ENCODE measurements around the gene RHOH.

Gene RHOH

DNA sequence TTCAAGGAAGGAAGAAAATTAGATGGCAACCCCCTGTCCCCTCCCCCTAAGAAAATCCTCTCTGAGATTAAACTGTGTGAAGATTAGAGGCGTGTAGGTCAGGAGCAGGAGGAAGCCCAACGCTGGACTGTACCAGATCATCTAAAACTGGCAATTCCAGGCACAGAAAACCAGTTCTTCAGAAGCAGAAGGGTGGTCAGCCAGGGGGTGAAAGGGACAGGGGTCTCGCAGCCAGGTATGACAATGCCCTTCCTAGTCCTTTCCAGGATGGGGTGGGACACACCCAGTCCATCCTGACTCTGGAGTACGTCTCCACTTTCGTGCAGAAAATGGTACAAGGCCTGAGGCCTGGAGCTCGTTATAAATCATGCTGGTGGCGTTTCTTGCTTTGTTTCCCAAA is 3.3 kb upstream of the RHOH start:
- no peak for DNase-seq
- TF ChIP-seq POLR2A (IDR thresholded peaks at IDR 0.05; ENCODE audit: low read length) (no peak), GATA1 (IDR thresholded peaks at IDR 0.05; ENCODE audit: low read depth, low read length) (no peak)

DNA sequence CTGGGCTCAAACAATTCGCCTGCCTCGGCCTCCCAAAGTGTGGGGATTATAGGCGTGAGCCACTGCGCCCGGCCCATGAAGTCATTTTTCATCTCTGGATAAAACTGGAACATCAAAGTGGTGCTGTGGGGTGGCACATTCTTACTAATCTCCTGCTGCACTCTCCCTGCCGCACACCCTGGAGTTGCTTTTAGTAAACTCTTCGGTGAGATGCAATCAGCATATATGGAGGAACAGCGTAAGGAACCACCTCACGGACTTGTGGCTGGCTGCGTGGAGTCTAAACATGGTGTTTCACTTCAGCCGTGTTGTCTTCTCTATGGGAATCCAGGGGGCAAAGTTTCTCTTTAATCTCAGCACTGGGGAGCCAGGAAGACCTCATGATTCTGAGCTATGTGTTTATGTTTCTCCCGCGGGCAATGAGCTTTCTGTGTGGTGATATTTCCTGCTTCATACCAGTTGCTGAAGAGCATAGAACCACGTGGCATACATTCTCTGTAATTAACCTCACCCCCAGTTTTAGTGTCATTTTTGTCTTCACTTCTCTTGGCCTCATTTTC is 2.1 kb upstream of the RHOH start:
- TF ChIP-seq POLR2A (IDR thresholded peaks at IDR 0.05; ENCODE audit: low read length) (peak; percentile 49), GATA1 (IDR thresholded peaks at IDR 0.05; ENCODE audit: low read depth, low read length) (no peak)
- DNase-seq = peak; percentile 4 to 20

DNA sequence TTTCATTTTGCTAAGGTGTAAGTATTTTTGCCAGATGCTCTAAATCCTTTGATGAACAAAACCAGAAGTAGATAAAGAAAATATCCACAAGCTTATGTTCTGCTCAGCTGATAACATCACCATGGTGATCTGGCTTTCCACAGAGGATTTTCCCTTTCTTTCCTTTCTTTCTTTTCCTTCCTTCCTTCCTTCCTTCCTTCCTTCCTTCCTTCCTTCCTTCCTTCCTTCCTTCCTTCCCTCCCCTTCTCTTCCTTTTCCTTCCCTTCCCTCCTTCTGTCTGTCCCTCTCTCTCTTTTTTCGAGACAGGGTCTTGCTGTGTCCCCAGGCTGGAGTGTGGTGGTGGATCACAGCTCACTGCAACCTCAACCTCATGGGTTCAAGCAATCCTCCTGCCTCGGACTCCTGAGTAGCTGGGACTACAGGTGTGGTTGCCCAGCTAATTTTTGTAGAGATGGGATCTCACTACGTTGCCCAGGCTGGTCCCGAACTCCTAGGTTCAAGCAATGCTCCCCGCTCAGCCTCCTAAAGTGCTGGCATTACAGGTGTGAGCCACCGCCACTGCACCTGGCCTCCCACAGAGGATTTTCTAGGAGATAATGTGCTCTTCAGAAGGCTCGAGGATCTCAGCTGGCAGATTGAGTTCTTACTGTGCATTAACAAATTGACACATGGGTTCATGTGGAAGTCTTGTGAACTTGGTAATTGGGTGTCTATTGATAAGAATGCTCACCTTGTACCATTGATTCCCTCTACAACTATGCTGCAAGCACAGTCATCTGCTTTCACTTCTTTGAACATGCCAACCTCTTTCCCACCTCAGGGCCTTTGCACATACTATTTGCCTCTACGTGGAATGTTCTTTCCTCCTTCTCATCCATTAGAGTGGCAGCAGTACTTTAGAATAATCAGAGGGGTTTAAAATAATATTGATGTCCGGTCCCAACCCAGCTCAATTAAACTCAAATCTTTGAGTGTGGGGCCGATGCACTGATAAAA is 1.4 kb upstream of the RHOH start:
- no peak for DNase-seq
- no peak for TF ChIP-seq GATA1 (IDR thresholded peaks at IDR 0.05; ENCODE audit: low read depth, low read length)
- no peak for TF ChIP-seq POLR2A (IDR thresholded peaks at IDR 0.05; ENCODE audit: low read length)

DNA sequence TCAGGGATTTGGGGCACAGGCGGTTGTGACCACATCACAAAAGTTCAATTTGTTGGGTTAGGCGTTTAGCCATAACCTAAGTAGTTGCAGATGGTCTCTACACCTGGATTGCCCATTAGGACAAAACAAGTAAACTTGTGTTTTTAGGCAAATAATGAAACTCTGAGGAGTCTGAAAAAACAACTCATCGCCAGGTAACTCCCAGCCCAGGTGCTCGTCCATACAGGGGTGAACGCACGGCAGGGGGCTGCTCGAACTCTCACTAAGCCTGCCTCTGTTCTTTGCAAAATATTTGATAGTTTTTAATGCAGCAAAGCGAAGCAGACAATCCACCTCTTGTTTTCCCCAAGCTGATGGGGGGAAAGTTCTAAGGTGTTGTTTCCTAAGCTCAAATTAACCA is 559 bp upstream of the RHOH start:
- DNase-seq = no peak
- no peak for TF ChIP-seq GATA1 (IDR thresholded peaks at IDR 0.05; ENCODE audit: low read depth, low read length)
- no peak for TF ChIP-seq POLR2A (IDR thresholded peaks at IDR 0.05; ENCODE audit: low read length)

DNA sequence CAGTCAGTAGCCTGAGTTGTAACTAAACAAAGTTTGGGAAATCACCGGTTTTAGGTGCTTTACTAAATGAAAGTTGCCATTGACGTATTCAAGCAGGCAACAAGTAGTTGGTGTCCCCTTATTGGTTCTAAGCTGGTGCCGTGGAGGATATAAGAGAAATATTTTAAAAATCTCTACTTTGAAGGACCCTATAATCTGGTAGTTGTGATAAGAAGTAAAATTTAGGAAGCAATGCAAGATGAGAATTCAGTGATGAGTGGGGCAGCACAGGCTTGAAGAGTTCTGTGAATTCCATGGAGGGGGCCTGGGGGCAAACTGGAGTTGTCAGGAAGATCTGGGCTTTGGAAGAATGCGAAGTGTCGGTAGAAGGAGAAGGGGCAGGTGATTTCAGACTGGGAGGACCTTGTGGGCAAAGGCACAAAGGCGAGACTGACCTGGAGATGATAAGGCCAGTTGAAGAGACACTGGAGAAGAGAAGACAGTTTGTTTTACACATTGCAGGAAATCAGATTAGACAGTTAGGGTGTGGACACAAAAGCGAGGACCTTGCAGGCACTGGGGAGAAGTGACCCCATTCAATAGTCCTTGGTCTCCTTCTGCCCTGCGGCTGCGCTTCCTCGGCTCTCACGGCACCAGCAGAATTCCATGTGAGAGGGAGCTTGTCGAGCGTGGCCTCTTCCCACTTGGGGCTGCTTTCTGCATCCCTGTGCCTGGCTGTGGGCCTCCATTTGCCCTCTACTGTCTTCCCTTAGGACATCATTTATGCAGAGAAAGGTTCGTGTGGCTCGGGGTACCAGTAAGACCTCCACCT is 1.3 kb downstream of the RHOH start:
- DNase-seq = peak; percentile 58 to 82

DNA sequence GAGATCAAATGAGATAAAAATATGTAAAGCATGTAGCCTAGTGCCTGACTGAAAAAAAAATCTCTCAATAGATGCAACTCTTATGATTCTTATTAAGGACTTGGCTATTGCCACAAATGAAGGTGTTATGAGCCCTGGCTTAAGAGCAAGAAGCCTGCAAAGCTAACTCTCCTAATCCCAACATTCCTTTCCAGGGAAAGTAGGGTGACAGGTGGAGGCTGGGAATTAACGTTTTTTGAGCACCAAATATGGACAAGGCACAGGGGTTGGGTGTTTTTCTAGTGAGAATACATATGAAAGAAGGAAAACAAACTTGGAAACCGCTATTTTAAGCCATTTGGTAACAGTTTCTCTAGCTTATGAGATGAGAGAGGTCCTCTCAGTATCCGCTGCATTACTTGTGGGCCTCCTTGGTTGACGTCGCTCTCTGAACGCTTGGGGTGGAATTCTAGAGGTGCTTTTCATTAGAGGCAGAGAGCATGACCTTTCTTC is 2.4 kb downstream of the RHOH start:
- TF ChIP-seq GATA1 (IDR thresholded peaks at IDR 0.05; ENCODE audit: low read depth, low read length) (no peak), POLR2A (IDR thresholded peaks at IDR 0.05; ENCODE audit: low read length) (no peak)
- DNase-seq = peak; percentile 38

More for the DNA sequence above, 1.3 kb downstream of the RHOH start:
- peak; percentile 14 for TF ChIP-seq GATA1 (IDR thresholded peaks at IDR 0.05; ENCODE audit: low read depth, low read length)
- peak; percentile 96 for TF ChIP-seq POLR2A (IDR thresholded peaks at IDR 0.05; ENCODE audit: low read length)

DNA sequence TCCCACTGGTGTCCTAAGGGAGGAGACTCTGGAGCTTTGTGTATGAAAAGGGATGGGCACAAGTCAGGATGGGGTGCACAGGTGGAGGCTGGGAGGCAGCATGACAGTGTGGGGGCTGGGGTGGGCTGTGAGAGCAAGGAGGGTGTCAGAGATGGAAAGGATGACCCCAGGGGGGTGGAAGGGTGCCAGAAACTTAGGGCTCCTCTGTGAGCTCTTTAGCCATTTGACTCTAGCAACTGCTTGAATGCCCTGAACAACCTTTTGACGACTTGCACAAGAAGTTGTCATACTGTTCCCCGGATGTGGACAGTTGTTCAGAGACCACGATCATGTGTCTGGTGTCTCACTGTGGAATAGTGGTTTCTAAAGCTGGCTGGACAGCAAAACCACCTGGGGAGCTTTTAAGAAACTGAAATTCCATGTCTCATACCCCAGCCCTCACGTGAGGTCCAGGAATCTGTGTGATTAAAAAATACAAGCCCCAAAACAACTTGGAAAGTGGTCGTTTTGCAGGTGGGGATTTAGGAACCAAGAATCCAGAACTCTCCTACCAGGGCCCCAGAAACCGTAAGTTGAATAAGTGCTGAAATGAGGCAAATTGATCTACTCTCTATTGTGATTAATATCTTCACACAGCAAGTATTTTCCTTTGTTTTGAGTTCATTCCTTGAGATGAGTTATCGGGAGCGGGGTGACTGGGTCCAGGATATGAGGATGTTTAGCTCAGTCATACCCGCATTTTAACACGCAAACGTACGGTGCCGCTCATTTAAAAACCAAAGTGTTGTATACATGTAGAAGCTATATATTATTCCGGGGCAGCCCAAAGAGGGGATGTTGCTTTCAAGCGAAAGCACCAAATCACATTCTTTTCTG is 3.4 kb downstream of the RHOH start:
- TF ChIP-seq POLR2A (IDR thresholded peaks at IDR 0.05; ENCODE audit: low read length) = no peak
- no peak for TF ChIP-seq GATA1 (IDR thresholded peaks at IDR 0.05; ENCODE audit: low read depth, low read length)
- peak; percentile 56 to 57 for DNase-seq

DNA sequence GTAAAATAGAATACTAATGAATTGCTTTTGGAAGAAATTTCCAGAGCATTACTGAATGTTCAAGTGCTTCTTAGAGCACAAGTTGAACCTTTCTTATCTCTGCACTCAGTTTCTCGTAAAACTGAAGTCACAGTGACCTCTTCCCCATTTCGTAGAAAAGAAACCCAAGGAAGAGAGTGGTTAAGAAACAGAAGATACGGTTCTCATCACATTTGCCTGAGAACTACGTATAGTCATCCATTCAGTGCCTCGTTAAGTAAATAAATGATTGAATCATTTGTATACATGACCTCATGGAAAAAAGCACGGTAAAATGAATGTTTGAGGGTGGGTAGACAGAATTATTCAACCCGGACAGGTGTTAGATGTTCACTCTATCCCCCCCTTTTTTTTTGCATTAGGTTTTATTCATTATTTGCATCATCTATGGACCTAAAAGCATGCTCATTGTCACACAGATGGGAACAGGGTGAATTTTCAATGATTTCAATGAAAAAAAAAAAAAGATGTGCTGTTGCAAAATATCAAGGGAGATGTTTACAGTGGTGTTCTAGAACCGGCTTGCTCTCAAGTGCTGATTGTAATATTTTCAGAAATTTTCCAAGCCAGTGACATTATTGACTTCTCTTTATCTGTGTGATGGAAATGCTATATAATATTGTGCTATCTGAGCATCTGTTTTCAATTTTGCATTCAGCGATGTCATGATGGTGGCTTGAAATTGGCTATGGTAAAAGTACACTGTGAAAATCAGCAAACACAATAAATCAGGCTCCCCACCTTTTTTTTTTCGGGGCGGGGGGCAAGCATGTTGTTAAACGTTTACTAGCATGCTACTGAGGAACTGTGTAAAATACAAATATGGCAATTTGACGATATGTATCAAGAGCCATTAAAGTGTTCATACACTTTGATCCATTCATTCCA is 4.3 kb downstream of the RHOH start:
- DNase-seq = peak; percentile 56 to 62
- TF ChIP-seq GATA1 (IDR thresholded peaks at IDR 0.05; ENCODE audit: low read depth, low read length) (no peak), POLR2A (IDR thresholded peaks at IDR 0.05; ENCODE audit: low read length) (peak; percentile 63)

DNA sequence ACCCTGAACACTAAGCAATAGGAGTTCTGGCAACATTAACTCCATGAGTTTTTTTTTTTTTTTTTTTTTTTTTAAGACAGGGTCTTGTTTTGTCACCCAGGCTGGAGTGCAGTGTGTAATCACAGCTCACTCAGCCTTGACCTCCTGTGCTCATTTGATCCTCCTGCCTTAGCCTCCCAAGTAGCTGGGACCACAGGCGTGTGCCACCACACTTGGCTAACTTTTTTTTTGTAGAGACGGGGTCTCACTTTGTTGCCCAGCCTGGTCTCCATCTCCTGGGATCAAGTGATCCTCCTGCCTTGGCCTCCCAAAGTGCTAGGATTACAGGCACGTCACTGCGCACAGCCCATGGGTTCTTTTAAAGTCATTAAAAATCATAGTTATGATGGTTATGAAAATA is 5.1 kb downstream of the RHOH start:
- no peak for TF ChIP-seq POLR2A (IDR thresholded peaks at IDR 0.05; ENCODE audit: low read length)
- TF ChIP-seq GATA1 (IDR thresholded peaks at IDR 0.05; ENCODE audit: low read depth, low read length) = no peak

DNA sequence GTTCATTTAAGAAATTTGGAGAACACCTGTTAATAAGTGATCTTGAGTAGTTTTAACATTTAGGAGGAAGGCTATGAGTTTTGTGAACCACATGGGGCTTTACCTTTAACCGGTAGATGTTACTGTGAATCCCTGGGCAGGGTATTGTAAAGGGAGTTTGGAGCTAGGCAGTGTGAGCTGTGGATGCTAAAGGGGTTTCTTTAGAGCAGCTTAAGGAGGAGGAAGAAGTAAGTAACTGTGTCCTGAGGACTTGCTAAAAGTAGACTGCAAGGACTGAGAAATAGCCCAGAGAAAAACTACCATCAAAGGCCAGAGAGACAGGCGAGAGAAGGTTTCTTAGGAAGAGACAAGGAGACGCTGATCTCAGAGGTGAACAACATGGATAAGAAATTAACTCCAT is 5.6 kb downstream of the RHOH start:
- TF ChIP-seq GATA1 (IDR thresholded peaks at IDR 0.05; ENCODE audit: low read depth, low read length) = no peak
- no peak for TF ChIP-seq POLR2A (IDR thresholded peaks at IDR 0.05; ENCODE audit: low read length)
- peak in 1 of 2 experiments; percentile 4 for DNase-seq

More for the DNA sequence above, 5.1 kb downstream of the RHOH start:
- no peak for DNase-seq

DNA sequence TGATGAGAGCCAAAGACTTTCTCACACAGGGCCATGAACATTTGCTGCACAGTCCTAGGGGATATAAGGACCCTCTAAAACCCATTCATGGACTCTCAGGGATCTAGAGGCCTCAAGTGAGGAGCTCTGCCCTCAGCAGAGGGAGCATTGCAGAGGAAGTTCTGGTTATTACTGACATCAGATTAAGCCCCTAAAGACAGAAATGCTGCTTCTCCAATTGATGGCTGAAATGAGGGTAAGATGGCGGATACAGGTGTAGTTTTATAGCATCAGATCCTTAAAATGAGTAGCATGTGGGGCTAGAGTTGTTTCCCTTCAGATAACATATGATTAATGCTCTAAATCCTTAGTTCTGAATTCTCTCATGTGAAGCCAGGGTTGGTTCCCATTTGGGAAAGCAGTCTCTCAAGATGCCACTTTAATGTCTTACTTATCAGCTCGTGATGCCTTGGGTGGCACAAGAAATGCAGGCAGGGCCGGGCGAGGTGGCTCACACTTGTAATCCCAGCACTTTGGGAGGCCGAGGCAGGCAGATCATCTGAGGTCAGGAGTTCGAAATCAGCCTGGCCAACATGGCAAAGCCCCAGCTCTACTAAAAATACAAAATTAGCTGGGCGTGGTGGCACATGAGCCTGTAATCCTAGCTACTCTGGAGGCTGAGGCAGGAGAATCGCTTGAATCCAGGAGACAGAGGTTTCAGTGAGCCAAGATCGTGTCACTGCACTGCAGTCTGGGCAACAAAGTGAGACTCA is 7.9 kb downstream of the RHOH start:
- DNase-seq = peak in 1 of 2 experiments; percentile 46
- TF ChIP-seq POLR2A (IDR thresholded peaks at IDR 0.05; ENCODE audit: low read length) (no peak), GATA1 (IDR thresholded peaks at IDR 0.05; ENCODE audit: low read depth, low read length) (no peak)
